GM12864 (cell line): Measurements from ENCODE around the gene SMCO4.

ENCODE experiments used
- DNase-seq: peaks from one replicate; pipeline ENCODE4 v3.0.0-alpha.2; 2011; ENCODE audit warnings: low read depth
- H3K4me3 ChIP-seq: 2 replicates; pipeline ENCODE4 v1.5.1; 2011; ENCODE audit warnings: mild to moderate bottlenecking, low read depth, low read length, control low read depth
- TF ChIP-seq, protein P1 (sequence below): IDR thresholded peaks from 2 replicates; pipeline ENCODE4 v1.5.1; 2011; ENCODE audit warnings: low read depth, mild to moderate bottlenecking, moderate library complexity, low read length, control low read depth, inconsistent platforms; ENCODE audit errors: missing control alignments

Gene SMCO4

DNA sequence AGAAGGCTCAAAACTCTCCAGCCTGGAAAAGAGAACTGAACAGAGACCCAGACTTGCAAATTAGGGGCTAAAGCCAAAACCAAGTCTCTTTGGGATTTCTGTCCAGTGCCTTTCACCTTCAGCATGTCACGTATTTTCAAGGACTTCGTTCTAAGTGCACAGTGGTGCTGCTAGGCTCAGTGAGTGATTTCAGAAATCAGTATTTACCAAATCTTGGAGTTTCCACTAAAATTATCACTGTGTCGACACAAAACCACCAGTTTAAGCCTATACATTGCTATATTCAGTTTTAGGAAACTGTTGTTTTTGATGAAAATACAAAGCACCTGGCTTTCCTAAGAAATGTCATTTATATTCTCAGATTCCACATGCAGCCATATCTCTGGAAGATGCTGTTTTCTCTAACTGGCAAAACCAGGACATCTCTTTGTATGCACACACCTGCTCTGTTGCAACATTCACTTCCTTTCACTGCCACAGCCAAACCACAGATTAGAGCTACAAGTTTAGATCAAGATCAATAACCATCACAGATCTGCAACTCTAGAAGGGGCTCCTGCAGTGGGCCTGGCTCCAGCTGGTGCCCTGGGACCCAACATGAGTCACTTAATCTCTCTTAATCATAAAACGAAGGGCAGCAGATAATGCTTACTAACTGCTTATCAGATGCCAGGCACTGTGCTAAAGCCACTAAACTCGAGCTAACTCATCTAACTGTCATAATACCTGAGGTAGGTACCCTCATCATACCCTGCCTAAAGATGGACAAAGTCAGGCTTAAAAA, 22.3 kb downstream of the SMCO4 start:
- TF ChIP-seq, protein P1, sequence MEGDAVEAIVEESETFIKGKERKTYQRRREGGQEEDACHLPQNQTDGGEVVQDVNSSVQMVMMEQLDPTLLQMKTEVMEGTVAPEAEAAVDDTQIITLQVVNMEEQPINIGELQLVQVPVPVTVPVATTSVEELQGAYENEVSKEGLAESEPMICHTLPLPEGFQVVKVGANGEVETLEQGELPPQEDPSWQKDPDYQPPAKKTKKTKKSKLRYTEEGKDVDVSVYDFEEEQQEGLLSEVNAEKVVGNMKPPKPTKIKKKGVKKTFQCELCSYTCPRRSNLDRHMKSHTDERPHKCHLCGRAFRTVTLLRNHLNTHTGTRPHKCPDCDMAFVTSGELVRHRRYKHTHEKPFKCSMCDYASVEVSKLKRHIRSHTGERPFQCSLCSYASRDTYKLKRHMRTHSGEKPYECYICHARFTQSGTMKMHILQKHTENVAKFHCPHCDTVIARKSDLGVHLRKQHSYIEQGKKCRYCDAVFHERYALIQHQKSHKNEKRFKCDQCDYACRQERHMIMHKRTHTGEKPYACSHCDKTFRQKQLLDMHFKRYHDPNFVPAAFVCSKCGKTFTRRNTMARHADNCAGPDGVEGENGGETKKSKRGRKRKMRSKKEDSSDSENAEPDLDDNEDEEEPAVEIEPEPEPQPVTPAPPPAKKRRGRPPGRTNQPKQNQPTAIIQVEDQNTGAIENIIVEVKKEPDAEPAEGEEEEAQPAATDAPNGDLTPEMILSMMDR, result no peak
- H3K4me3 ChIP-seq, result no peak overlapping the region
- no peak for DNase-seq

DNA sequence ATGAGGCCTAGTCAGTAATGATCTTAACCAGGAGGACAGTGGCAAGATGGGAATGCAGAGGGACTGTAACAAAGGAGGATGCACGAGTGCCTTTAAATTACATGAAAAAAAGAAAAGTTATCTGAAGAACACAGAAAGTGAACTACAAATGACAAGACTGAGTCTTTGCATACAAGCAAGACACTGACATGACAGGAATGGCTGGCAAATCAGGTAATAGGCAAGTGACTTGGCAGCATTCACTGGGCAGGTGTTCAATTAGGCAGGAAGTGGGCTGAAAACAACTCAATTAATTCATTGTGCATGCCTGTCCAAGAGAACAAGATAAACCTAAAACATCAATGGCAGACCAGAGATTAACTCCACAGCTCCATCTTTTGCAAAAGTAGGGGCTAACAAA, 24.0 kb downstream of the SMCO4 start:
- H3K4me3 ChIP-seq, result no peak overlapping the region
- TF ChIP-seq, protein P1, result no peak
- no peak for DNase-seq

DNA sequence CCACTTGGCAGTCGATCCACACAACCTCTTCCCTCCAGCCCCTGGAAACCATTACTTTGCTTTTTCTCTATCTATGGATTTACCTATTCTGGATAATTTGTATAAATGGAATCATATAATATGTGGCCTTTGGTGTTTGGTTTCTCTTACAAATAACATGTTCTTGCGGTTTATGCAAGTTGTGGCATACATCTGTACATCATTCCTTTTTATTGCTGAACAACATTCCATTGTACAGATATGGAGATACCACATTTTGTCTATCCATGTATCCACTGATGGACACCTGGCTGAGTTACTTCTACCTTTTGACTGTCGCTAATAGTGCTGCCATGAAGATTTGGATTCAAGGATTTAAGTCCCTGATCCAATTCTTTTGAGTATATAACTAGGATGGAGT, 25.1 kb downstream of the SMCO4 start:
- TF ChIP-seq, protein P1, result no peak
- no peak for DNase-seq
- no peak overlapping the region for H3K4me3 ChIP-seq

DNA sequence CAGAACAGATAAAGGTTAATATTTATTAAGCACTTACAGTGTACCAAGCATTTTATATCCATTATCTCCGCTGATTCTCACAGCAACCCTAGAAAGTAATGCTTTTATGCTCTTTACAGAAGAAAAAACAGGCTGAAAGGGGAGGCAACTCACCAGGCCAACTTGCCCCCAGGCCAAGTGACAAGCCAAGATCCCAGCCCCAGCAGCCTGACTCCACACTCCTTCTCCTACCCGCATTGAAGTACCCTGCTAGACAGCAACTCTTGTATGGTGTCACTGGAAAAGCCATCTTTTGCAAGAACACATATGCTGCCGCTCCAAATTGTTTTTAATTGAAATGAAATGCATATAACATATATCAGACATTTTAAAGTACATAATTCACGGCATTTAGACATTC, 25.6 kb downstream of the SMCO4 start:
- DNase-seq, result no peak
- no peak overlapping the region for H3K4me3 ChIP-seq
- TF ChIP-seq, protein P1, result no peak

DNA sequence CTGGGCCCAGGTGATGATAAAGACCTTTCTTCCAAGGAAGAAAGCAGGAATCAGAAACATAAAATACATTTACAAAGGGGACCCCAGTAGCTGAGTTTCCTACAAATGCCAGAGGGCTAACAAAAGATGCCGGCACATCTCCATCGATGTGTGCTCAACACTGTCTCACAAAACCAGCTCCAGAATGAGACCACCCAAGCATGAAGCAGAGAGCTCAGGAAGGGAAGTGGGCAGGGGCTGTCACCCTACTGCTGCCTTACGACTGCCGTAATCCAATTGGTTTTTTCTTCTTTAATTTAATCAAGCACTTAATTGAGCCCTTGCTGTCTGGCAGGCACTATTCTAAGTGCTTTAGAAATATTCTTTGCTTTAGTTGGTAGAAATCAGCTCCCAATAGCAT, 26.1 kb downstream of the SMCO4 start:
- DNase-seq, result no peak
- TF ChIP-seq, protein P1, result no peak
- H3K4me3 ChIP-seq, result no peak overlapping the region

DNA sequence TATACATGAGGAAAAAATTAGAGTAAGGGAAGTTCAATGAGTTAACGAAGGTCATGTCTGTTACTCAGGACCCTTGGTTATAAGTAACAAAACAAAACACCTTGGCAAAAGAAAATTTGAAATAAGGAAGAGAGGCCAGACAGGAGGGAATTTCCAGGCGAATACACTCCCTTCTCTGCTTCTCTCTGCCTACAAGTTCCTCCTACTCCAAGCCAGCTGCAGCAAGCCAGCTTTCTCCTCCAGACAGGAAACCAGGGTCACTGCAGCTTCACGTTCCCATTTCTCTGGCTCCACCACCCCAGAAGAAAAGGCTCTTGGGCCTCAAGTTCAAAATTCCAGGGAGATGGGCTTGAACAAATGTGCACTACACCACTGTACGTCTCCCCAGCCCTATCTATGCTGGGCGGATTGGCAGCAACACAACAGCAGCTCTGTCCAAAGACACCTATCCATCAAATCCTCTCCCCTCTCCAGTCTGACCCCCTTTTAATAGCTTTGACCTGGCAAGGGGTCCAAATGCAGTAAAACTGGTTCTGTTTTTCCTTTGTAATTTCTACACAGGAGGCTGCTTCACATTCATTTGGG, 27.7 kb downstream of the SMCO4 start:
- no peak for DNase-seq
- TF ChIP-seq, protein P1, result no peak
- H3K4me3 ChIP-seq, result no peak overlapping the region

DNA sequence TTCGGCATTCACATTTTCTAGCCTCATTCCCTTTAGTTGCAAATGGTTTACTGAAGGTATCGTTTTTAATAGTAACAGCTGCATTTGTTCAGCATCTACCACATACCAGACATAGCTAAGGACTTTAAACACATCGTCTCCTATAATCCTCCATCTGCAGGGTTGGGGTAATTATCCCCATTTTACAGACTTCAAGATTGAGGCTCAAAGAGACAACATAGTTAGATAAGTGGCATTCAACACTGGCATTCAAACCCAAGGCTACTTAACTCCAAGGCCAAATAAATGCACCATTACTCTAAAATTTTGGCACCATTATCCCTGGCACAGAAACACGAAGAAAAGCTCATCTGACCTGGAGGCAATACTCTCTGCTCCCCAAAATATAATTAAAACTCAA, 28.5 kb downstream of the SMCO4 start:
- TF ChIP-seq, protein P1, result no peak
- no peak for DNase-seq
- H3K4me3 ChIP-seq, result no peak overlapping the region
